OCI-LY3 (cell line): ENCODE data around the gene LYSET.

Source experiments
- CTCF ChIP-seq: fragments of 200-600, 300-600 bp; sonication (generic); IDR thresholded peaks from 2 replicates; pipeline ENCODE4 v1.5.1; 2014; ENCODE audit warnings: antibody characterized with exemption, low read length, low read depth
- EZH2phosphoT487 ChIP-seq: fragments of 200-600 bp; shearing (Covaris generic); IDR thresholded peaks from 2 replicates; pipeline ENCODE4 v1.6.1; 2018; ENCODE audit warnings: antibody characterized with exemption, mixed run types, low read depth

GRCh38 chr14:93142854-93143652 lies 42.1 kb upstream of the LYSET start:
- TF ChIP-seq CTCF = no peak
- no peak for TF ChIP-seq EZH2phosphoT487
